Measurements from ENCODE around the gene RALGDS.

DNA sequence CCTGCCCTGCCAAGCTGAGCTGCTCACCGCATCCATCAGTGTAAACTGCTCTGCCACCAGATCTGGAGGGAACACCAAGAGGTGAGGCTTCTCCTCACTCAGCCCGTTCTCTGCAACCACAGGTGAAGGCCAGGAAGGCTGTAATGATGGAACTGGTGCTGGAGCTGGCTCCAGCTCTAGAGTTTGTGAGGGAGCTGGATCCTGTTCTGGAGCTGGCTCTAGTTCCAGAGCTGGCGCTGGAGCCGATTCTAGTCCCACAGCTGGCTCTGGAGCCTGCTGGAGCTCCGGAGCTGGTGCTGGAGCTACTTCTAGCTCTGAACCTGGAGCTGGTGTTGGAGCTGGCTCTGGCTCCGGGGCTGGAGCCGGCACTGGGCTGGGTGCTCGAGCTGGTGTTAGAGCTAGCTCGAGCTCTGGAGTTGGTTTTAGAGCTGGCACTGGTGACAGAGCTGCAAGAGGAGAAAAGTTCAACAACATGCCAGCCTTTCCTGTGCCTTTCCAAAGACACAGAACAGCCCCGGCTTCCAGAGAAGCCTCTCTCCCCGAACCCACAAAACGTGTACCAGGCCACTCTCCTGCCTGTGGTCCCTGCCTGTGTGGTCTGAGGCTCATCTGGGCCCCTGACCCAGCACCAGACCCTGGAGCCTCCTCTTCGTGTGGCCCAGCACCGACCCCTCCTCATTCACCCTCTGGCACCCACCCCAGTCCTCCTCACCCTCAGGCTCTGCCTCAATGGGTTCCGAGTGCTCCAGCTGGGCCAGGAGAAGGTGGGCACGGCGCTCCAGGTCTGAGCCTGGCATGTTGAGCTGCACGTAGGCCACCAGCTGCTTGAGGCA is 12.9 kb downstream of the RALGDS start:
- no peak for TF ChIP-seq TRIM28 (IDR thresholded peaks at IDR 0.05)
- no peak for TF ChIP-seq FOXK1 (CRISPR knock-in tag; IDR thresholded peaks at IDR 0.05; ENCODE audit: borderline replicate concordance)
- TF ChIP-seq FOS (IDR thresholded peaks at IDR 0.05; ENCODE audit: extremely low read depth, insufficient read length): no peak
